ENCODE results near the gene PHACTR2.
"Not testable (repeated sequence)": the region's sequence is repeated elsewhere in the genome, so short reads cannot be mapped to it uniquely, and the experiment has no call there.

Gene PHACTR2
- 87.2 to 219 (median 148) reads per million in 9 experiments for total RNA-seq

GRCh38 chr6:143677891-143678791 is at the start of gene PHACTR2:
TSS of gene PHACTR2 (plus strand) at chr6:143677965. CDS start at chr6:143678164, 199 bp downstream.
- ATAC-seq (replicated peaks), result peak; percentile 87
- DNase-seq, result peak in 2 of 3 experiments; percentile 24 to 28
- Mint-ChIP-seq H3K4me3 (peak within 1 kb of the TSS; percentile 40 to 61), H3K36me3 (ENCODE audit: insufficient read depth) (peaks cover 3% of the 10 kb centered on the region), H3K27ac (peak within 1 kb of the TSS in 1 of 2 donors; percentile 71), H3K9me3 (no peaks in the 10 kb centered on the region), H3K4me1 (ENCODE audit: low read depth in 2 of 2) (peaks cover 22 to 64% of the 10 kb centered on the region in 2 donors), H3K27me3 (no peaks in the 10 kb centered on the region)

GRCh38 chr6:143629104-143630080 is 48.4 kb upstream of the PHACTR2 start:
- peaks cover 29 to 47% of the 10 kb centered on the region in 2 donors for H3K4me1 Mint-ChIP-seq (ENCODE audit: low read depth in 2 of 2)
- DNase-seq, result no peak
- H3K36me3 Mint-ChIP-seq (ENCODE audit: insufficient read depth), result no peaks in the 10 kb centered on the region
- H3K27me3 Mint-ChIP-seq, result no peaks in the 10 kb centered on the region
- no peaks in the 10 kb centered on the region for H3K9me3 Mint-ChIP-seq
- ATAC-seq (replicated peaks), result no peak
- no peak overlapping the region for H3K4me3 Mint-ChIP-seq
- no peak overlapping the region for H3K27ac Mint-ChIP-seq

DNA sequence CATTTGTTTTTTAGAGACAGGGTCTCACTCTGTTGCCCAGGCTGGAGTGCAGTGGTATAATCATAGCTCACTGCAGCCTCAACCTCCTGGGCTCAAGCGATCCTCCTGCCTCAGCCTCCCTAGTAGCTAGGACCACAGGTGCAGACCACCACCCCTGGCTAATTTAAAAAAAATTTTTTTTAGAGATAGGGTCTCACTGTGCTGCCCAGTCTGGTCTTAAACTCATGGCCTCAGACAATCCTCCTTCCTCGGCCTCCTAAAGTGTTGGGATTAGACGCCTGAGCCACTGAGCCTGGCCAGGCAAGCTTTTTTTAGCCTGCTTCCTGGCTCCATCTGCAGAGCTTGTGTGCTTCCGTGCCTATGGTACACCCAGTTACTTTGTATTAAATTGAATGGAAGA is 46.6 kb upstream of the PHACTR2 start:
- not testable (repeated sequence) for H3K4me3 Mint-ChIP-seq; H3K27ac Mint-ChIP-seq; DNase-seq; H3K36me3 Mint-ChIP-seq (ENCODE audit: insufficient read depth); H3K9me3 Mint-ChIP-seq; ATAC-seq (replicated peaks); H3K27me3 Mint-ChIP-seq
- peaks cover 26 to 45% of the 10 kb centered on the region in 2 donors for H3K4me1 Mint-ChIP-seq (ENCODE audit: low read depth in 2 of 2)

DNA sequence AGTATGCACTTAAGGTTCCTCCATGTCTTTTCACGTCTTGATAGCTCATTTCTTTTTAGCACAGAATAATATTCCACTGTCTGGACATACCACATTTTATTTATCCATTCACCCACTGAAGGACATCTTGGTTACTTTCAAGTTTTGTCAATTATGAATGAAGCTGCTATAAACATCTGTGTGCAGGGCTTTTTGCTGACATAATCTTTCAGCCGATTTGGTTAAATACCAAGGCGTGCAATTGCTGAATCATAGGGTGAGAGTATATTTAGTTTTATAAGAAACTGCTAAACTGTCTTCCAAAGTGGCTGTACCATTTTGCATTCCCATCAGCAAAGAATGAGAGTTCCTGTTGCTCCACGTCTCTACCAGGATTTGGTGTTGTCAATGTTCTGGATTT is 44.9 kb upstream of the PHACTR2 start:
- no peak overlapping the region for H3K4me3 Mint-ChIP-seq
- no peaks in the 10 kb centered on the region for H3K27me3 Mint-ChIP-seq
- no peak overlapping the region for H3K27ac Mint-ChIP-seq
- H3K9me3 Mint-ChIP-seq, result no peaks in the 10 kb centered on the region
- no peak for ATAC-seq (replicated peaks)
- no peaks in the 10 kb centered on the region for H3K36me3 Mint-ChIP-seq (ENCODE audit: insufficient read depth)
- H3K4me1 Mint-ChIP-seq (ENCODE audit: low read depth in 2 of 2), result peaks cover 28 to 47% of the 10 kb centered on the region in 2 donors
- no peak for DNase-seq

DNA sequence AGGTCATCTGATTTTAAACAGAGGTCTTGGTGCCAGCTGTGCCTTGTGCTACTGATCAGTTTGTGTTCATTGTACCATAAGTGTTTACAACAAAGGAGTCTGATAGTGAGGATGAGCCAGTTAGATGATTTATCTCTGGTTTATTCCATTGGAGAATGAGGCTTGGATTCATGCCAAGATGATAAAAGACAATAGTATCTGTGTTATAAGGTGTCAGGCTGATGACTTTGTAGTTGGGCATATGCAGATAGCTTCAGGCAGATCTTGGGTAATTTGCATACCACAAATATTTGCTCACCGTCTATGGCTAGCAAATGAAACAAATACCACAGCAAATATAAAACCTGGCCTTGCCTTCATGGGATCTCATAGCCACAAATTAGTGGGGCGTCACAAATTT is 43.3 kb upstream of the PHACTR2 start:
- no peak for DNase-seq
- Mint-ChIP-seq H3K36me3 (ENCODE audit: insufficient read depth) (no peaks in the 10 kb centered on the region), H3K27ac (peak overlapping the region in 1 of 2 donors; percentile 41), H3K27me3 (no peaks in the 10 kb centered on the region), H3K4me1 (ENCODE audit: low read depth in 2 of 2) (peaks cover 19 to 45% of the 10 kb centered on the region in 2 donors), H3K4me3 (no peak overlapping the region), H3K9me3 (no peaks in the 10 kb centered on the region)
- peak; percentile 54 for ATAC-seq (replicated peaks)

DNA sequence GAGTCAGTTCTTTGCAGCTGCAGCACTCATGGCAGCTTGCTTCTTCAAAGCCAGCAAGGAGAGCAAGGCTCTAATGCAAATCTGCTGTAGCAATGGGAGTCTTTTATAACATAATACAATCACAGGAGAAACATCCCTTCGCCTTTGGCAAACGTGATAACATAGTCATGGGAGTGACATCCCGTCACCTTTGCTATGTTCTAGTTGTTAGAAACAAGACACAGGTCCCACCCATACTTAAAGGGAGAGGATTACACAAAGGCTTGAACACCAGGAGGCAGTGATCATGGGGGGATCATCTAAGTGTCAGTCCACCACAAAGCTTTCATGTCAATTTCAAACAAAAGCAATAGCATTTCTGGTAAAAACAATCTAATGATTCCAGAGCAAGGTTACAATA is 40.1 kb upstream of the PHACTR2 start:
- Mint-ChIP-seq H3K27me3 (no peaks in the 10 kb centered on the region), H3K4me3 (no peak overlapping the region), H3K9me3 (no peaks in the 10 kb centered on the region), H3K27ac (no peak overlapping the region), H3K36me3 (ENCODE audit: insufficient read depth) (peaks cover 7% of the 10 kb centered on the region), H3K4me1 (ENCODE audit: low read depth in 2 of 2) (peaks cover 25 to 52% of the 10 kb centered on the region in 2 donors)
- ATAC-seq (replicated peaks) (no peak), DNase-seq (no peak)

- Mint-ChIP-seq H3K9me3 (peaks cover 0 to 2% of the 10 kb centered on the region in 2 donors), H3K4me1 (ENCODE audit: low read depth in 2 of 2) (peaks cover 16 to 34% of the 10 kb centered on the region in 2 donors), H3K27ac (peak overlapping the region in 1 of 2 donors; percentile 61), H3K4me3 (no peak overlapping the region), H3K27me3 (no peaks in the 10 kb centered on the region), H3K36me3 (ENCODE audit: insufficient read depth) (peaks cover 8% of the 10 kb centered on the region)
- ATAC-seq (replicated peaks) (no peak), DNase-seq (no peak)
These were observed 35.4 kb upstream of the PHACTR2 start for GRCh38 chr6:143642403-143642802.

DNA sequence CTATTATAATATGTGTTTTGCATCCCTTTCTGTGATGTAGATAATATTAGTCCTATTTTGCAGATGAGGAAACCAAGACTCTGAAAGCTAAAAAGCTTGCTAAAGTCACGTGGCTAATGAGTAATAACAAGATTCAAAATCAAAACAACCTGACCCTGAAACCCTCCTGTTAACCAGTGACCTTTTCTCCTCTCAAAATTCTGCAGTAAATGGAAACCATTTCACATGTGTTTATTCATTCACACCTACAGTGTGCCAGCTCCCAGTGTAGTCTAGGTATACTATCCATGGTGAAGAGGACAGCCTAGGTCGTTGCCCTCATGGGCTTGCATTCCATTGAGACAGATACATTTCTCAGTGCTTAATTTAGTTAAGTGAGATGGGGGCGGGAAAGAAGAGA is 30.6 kb upstream of the PHACTR2 start:
- Mint-ChIP-seq H3K36me3 (ENCODE audit: insufficient read depth) (peaks cover 4% of the 10 kb centered on the region), H3K27ac (peak overlapping the region in 1 of 2 donors; percentile 80), H3K4me3 (no peak overlapping the region), H3K4me1 (ENCODE audit: low read depth in 2 of 2) (peaks cover 18 to 32% of the 10 kb centered on the region in 2 donors), H3K27me3 (no peaks in the 10 kb centered on the region), H3K9me3 (peaks cover 0 to 5% of the 10 kb centered on the region in 2 donors)
- DNase-seq (no peak), ATAC-seq (replicated peaks) (no peak)

DNA sequence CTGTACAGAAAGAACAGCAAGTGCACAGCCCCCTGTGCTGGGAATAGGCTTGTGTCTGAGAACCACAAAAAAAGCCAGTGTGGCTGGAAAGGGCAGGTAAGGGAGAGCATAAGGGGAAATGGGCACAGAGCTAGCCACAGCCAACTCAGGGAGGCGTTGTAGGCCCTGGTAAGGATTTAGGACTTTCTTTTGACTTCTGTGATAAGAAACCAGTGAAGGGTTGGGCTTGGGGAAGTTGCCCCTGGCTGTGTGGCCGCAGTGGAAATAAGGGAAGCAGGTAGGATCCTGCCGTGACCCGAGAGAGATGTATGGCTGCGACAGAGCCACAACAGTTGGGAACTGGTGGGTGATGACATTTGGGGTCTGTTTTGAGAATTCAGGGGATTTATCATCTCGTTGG is 30.0 kb upstream of the PHACTR2 start:
- Mint-ChIP-seq H3K27ac (peak overlapping the region in 1 of 2 donors; percentile 80), H3K4me3 (no peak overlapping the region)

DNA sequence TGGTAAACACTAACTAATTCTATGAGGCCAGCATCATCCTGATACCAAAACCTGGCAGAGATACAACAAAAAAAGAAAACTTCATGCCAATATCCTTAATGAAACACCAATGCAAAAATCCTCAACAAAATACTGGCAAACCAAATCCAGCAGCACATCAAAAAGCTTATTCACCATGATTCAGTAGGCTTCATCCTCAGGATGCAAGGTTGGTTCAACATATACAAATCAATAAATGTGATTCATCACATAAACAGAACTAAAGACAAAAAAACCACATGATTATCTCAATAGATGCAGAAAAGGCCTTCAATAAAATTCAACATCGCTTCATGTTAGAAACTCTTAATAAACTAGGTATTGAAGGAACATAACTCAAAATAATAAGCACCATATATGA is 28.4 kb upstream of the PHACTR2 start:
- not testable (repeated sequence) for H3K9me3 Mint-ChIP-seq

More for the DNA sequence above, 30.0 kb upstream of the PHACTR2 start:
- DNase-seq (no peak), ATAC-seq (replicated peaks) (no peak)
- peaks cover 4% of the 10 kb centered on the region for H3K36me3 Mint-ChIP-seq (ENCODE audit: insufficient read depth)
- no peaks in the 10 kb centered on the region for H3K27me3 Mint-ChIP-seq
- peaks cover 15 to 32% of the 10 kb centered on the region in 2 donors for H3K4me1 Mint-ChIP-seq (ENCODE audit: low read depth in 2 of 2)
- H3K9me3 Mint-ChIP-seq, result peaks cover 0 to 5% of the 10 kb centered on the region in 2 donors

GRCh38 chr6:143651328-143651727 is 26.4 kb upstream of the PHACTR2 start:
- not testable (repeated sequence) for H3K27ac Mint-ChIP-seq; H3K36me3 Mint-ChIP-seq (ENCODE audit: insufficient read depth); H3K27me3 Mint-ChIP-seq; H3K4me3 Mint-ChIP-seq; H3K9me3 Mint-ChIP-seq; DNase-seq; ATAC-seq (replicated peaks)
- peaks cover 15 to 34% of the 10 kb centered on the region in 2 donors for H3K4me1 Mint-ChIP-seq (ENCODE audit: low read depth in 2 of 2)

More for the DNA sequence above, 28.4 kb upstream of the PHACTR2 start:
- DNase-seq; H3K4me3 Mint-ChIP-seq; H3K36me3 Mint-ChIP-seq (ENCODE audit: insufficient read depth); ATAC-seq (replicated peaks); H3K27me3 Mint-ChIP-seq: not testable (repeated sequence)
- H3K27ac Mint-ChIP-seq, result peak overlapping the region in 1 of 2 donors; percentile 20
- H3K4me1 Mint-ChIP-seq (ENCODE audit: low read depth in 2 of 2), result peaks cover 15 to 41% of the 10 kb centered on the region in 2 donors

DNA sequence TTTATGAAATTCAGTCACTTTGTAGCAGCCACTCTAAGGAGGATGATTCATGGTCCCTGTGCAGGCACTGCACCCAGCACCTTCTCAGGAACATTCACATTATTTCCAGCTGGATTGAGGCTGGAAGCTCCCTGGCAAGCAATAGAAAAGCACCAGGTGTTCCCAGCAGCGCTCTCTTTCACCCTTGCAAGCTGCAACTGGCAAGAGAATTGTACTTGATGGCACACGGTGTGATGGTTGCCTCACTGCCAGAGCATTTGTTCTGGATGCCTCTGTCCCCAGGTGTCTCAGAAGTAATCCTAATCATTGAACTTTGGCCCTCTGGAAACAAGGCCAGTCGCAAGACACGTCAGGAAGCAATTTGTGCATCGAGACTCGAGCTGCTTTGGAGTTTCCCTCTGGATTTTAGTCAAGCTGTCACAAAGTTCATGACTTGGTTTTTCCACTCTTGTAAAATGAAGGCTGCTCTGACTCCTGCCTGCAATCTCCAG is 24.9 kb upstream of the PHACTR2 start:
- DNase-seq (no peak), ATAC-seq (replicated peaks) (no peak)
- Mint-ChIP-seq H3K4me3 (no peak overlapping the region), H3K27ac (peak overlapping the region; percentile 35), H3K36me3 (ENCODE audit: insufficient read depth) (no peaks in the 10 kb centered on the region), H3K4me1 (ENCODE audit: low read depth in 2 of 2) (peaks cover 6 to 31% of the 10 kb centered on the region in 2 donors), H3K27me3 (no peaks in the 10 kb centered on the region), H3K9me3 (no peaks in the 10 kb centered on the region)

GRCh38 chr6:143655541-143655940 is 22.2 kb upstream of the PHACTR2 start:
- Mint-ChIP-seq H3K9me3 (peaks cover 4 to 9% of the 10 kb centered on the region in 2 donors), H3K4me3 (no peak overlapping the region), H3K36me3 (ENCODE audit: insufficient read depth) (no peaks in the 10 kb centered on the region), H3K27me3 (no peaks in the 10 kb centered on the region), H3K4me1 (ENCODE audit: low read depth in 2 of 2) (peaks cover 1 to 27% of the 10 kb centered on the region in 2 donors), H3K27ac (no peak overlapping the region)
- ATAC-seq (replicated peaks) (no peak), DNase-seq (no peak)
